IMR-90 (cell line): Measurements from ENCODE around the gene CCDC122. TPM values are rescaled to one million over a fixed set of nuclear protein-coding genes. Genes with fewer than 3 reads are reported as not detected.

Experiments
- ATAC-seq: fragments of 200-7000 bp; cut with Tn5 transposase; 2 replicates; pipeline ENCODE4 v1.9.1; 2020; ENCODE audit warnings: low read depth, mild to moderate bottlenecking, moderate library complexity
- BruUV-seq: library from RNA; stranded (reverse); fragments of 400-500 nt; replicated peaks from 2 replicates; lab custom pipeline; 2021; lab: Mats Ljungman, UMichigan
- CTCF ChIA-PET: fragments of 300-600 bp; formaldehyde crosslinking; extraction: SDS; loops from one replicate; lab custom pipeline; 2021; ENCODE audit warnings: antibody characterized with exemption; lab: Yijun Ruan, JAX
- POLR2A ChIA-PET: fragments of 300-600 bp; sonication (Branson Sonifier 250); formaldehyde crosslinking; loops from one replicate; lab custom pipeline; 2022; ENCODE audit warnings: antibody characterized with exemption; ENCODE audit not compliant: unreplicated experiment; lab: Charles Lee
- DNase-seq: peaks from one replicate; pipeline ENCODE4 v3.0.0; 2013
- H2AFZ ChIP-seq: replicated peaks from 2 replicates; pipeline ENCODE3; 2013; ENCODE audit warnings: low read length, mild to moderate bottlenecking; ENCODE audit not compliant: poor library complexity
- H2AK5ac ChIP-seq: 2 replicates; pipeline ENCODE4 v1.6.1; 2013; ENCODE audit warnings: low read depth, low read length, inconsistent platforms
- H2AK9ac ChIP-seq: replicated peaks from 2 replicates; pipeline ENCODE3; 2013; ENCODE audit warnings: mild to moderate bottlenecking, low read depth, low read length, moderate library complexity; ENCODE audit not compliant: poor library complexity
- H2BK120ac ChIP-seq: 2 replicates; pipeline ENCODE4 v1.6.1; 2013; ENCODE audit warnings: low read depth, low read length, inconsistent platforms
- H2BK15ac ChIP-seq: 3 replicates; pipeline ENCODE4 v1.6.1; 2013; ENCODE audit warnings: low read depth, low read length, inconsistent platforms
- H2BK20ac ChIP-seq: 2 replicates; pipeline ENCODE4 v1.6.1; 2013; ENCODE audit warnings: low read depth, mild to moderate bottlenecking, inconsistent platforms, low read length, moderate library complexity
- H2BK5ac ChIP-seq: 2 replicates; pipeline ENCODE4 v1.6.1; 2013; ENCODE audit warnings: mild to moderate bottlenecking, low read depth, low read length, inconsistent platforms; ENCODE audit not compliant: poor library complexity, severe bottlenecking
- H3K14ac ChIP-seq: replicated peaks from 2 replicates; pipeline ENCODE4 v1.6.1; 2013; ENCODE audit warnings: low read depth, low read length, inconsistent platforms
- H3K18ac ChIP-seq: 2 replicates; pipeline ENCODE4 v1.6.1; 2013; ENCODE audit warnings: low read depth, low read length, control low read depth
- H3K23ac ChIP-seq: 2 replicates; pipeline ENCODE4 v1.6.1; 2013; ENCODE audit warnings: low read depth, low read length, inconsistent platforms
- H3K27ac ChIP-seq: 2 replicates; pipeline ENCODE4 v1.5.1; 2013; ENCODE audit warnings: mild to moderate bottlenecking, control low read depth, low read length; ENCODE audit not compliant: insufficient read depth
- H3K27me3 ChIP-seq: 2 replicates; pipeline ENCODE4 v1.6.1; 2013; ENCODE audit warnings: low read length; ENCODE audit not compliant: control insufficient read depth, insufficient read depth
- H3K36me3 ChIP-seq: 2 replicates; pipeline ENCODE4 v1.6.1; 2013; ENCODE audit warnings: low read length, mixed read lengths; ENCODE audit not compliant: control insufficient read depth, insufficient read depth
- H3K4ac ChIP-seq: 2 replicates; pipeline ENCODE4 v1.6.1; 2013; ENCODE audit warnings: low read depth, low read length, inconsistent platforms
- H3K4me1 ChIP-seq: 2 replicates; pipeline ENCODE4 v1.6.1; 2013; ENCODE audit warnings: low read length, mixed read lengths; ENCODE audit not compliant: control insufficient read depth, insufficient read depth
- H3K4me2 ChIP-seq: 2 replicates; pipeline ENCODE4 v1.6.1; 2013; ENCODE audit warnings: low read depth, mild to moderate bottlenecking, control low read depth, low read length, moderate library complexity
- H3K4me3 ChIP-seq: 2 replicates; pipeline ENCODE4 v1.5.1; 2013; ENCODE audit warnings: low read depth, mild to moderate bottlenecking, control low read depth, low read length, moderate library complexity; ENCODE audit not compliant: insufficient read depth
- H3K56ac ChIP-seq: 2 replicates; pipeline ENCODE4 v1.6.1; 2013; ENCODE audit warnings: low read length, inconsistent platforms; ENCODE audit not compliant: insufficient read depth; ENCODE audit errors: extremely low read depth
- H3K79me1 ChIP-seq, 2 experiments: 2 replicates each; pipeline ENCODE4 v1.6.1; 2013; ENCODE audit warnings: low read length in 2 of 2, inconsistent platforms in 1 of 2, low read depth in 1 of 2
- H3K9ac ChIP-seq: 2 replicates; pipeline ENCODE4 v1.6.1; 2013; ENCODE audit warnings: low read depth, low read length, control low read depth
- H3K9me1 ChIP-seq: 2 replicates; pipeline ENCODE4 v1.6.1; 2013; ENCODE audit warnings: low read length, inconsistent platforms; ENCODE audit not compliant: insufficient read depth
- H3K9me3 ChIP-seq: 2 replicates; pipeline ENCODE4 v1.6.1; 2013; ENCODE audit warnings: low read length; ENCODE audit not compliant: control insufficient read depth, insufficient read depth
- H4K20me1 ChIP-seq: 2 replicates; pipeline ENCODE4 v1.6.1; 2013; ENCODE audit warnings: low read length, inconsistent platforms; ENCODE audit not compliant: insufficient read depth
- H4K5ac ChIP-seq: 2 replicates; pipeline ENCODE4 v1.6.1; 2013; ENCODE audit warnings: mild to moderate bottlenecking, low read depth, low read length, control low read depth
- H4K8ac ChIP-seq, 2 experiments: 2 replicates each; pipeline ENCODE4 v1.6.1; 2013; ENCODE audit warnings: low read depth in 2 of 2, low read length in 2 of 2, control low read depth in 1 of 2, inconsistent platforms in 1 of 2
- H4K91ac ChIP-seq: 2 replicates; pipeline ENCODE4 v1.6.1; 2013; ENCODE audit warnings: low read depth, low read length, inconsistent platforms; ENCODE audit not compliant: insufficient read depth
- BHLHE40 ChIP-seq: fragments of 150-350 bp; IDR thresholded peaks from 2 replicates; pipeline ENCODE4 v1.6.1; 2016; ENCODE audit warnings: mild to moderate bottlenecking, low read depth, low read length
- CHD1 ChIP-seq: IDR thresholded peaks from 2 replicates; pipeline ENCODE4 v1.6.1; 2012; ENCODE audit warnings: low read depth, low read length, improper control_type of control experiment
- MAFK ChIP-seq: IDR thresholded peaks from 2 replicates; pipeline ENCODE4 v1.6.1; 2012; ENCODE audit warnings: low read depth, low read length, improper control_type of control experiment
- MAZ ChIP-seq: IDR thresholded peaks from 2 replicates; pipeline ENCODE4 v1.6.1; 2012; ENCODE audit warnings: low read depth, mild to moderate bottlenecking, low read length, improper control_type of control experiment, moderate library complexity, borderline replicate concordance
- MXI1 ChIP-seq: IDR thresholded peaks from 2 replicates; pipeline ENCODE4 v1.6.1; 2012; ENCODE audit warnings: low read depth, mild to moderate bottlenecking, low read length, moderate library complexity, borderline replicate concordance
- NFE2L2 ChIP-seq: fragments of 150-350 bp; IDR thresholded peaks from 2 replicates; pipeline ENCODE4 v1.6.1; 2016; ENCODE audit warnings: low read depth, mild to moderate bottlenecking, low read length
- POLR2A ChIP-seq: IDR thresholded peaks from 2 replicates; pipeline ENCODE4 v1.6.1; 2012; ENCODE audit warnings: mild to moderate bottlenecking, low read depth, low read length
- RAD21 ChIP-seq: IDR thresholded peaks from 2 replicates; pipeline ENCODE4 v1.6.1; 2012; ENCODE audit warnings: low read length, improper control_type of control experiment
- RCOR1 ChIP-seq: IDR thresholded peaks from 2 replicates; pipeline ENCODE4 v1.6.1; 2012; ENCODE audit warnings: mild to moderate bottlenecking, low read length, improper control_type of control experiment; ENCODE audit not compliant: insufficient replicate concordance
- RFX5 ChIP-seq: IDR thresholded peaks from 2 replicates; pipeline ENCODE4 v1.8.0; 2012; ENCODE audit warnings: low read depth, mild to moderate bottlenecking, low read length, moderate library complexity
- SMC3 ChIP-seq: fragments of 150-350 bp; IDR thresholded peaks from 2 replicates; pipeline ENCODE4 v1.6.1; 2016; ENCODE audit warnings: low read depth, mild to moderate bottlenecking, antibody characterized with exemption, low read length, moderate library complexity
- WGBS, 2 experiments: methylation state at CpG; one replicate each; pipeline versions ENCODE4 v1.1.5 to v1.1.7; 2013; ENCODE audit warnings: missing lambda C conversion rate in 2 of 2; ENCODE audit not compliant: insufficient read length in 1 of 2; ENCODE audit errors: extremely low coverage in 2 of 2; 5-methylcytosine and 5-hydroxymethylcytosine counted together
- dilution Hi-C: fragments of 300-500 bp; cut with HindIII; formaldehyde crosslinking; loops from one replicate; pipeline ENCODE4 v1.14.3; 2018; ENCODE audit warnings: low sequenced_read_pairs; ENCODE audit not compliant: unreplicated experiment
- in situ Hi-C: fragments of 300-500 bp; cut with MboI; formaldehyde crosslinking; loops from 3 replicates; pipeline ENCODE4 v1.14.3; 2019; ENCODE audit warnings: low sequenced_read_pairs, inconsistent platforms, mixed read lengths
- intact Hi-C: fragments of 100-400 bp; cut with micrococcal nuclease; formaldehyde crosslinking; loops from 2 replicates; pipeline ENCODE4 v1.10.0; 2022
- polyA plus RNA-seq, 3 experiments: library from polyadenylated mRNA; depleted of rRNA; stranded (reverse); fragments of >200 nt; gene quantifications; 2 replicates each; pipeline ENCODE4 v1.2.3, GENCODE V29; 2012; ENCODE audit warnings: low replicate concordance in 1 of 3
- total RNA-seq: library from RNA; depleted of rRNA; stranded (reverse); fragments of >200 nt; gene quantifications from 2 replicates; pipeline ENCODE4 v1.2.3, GENCODE V29; 2012
- TF ChIP-seq, protein P1 (sequence below): fragments of 150-350 bp; IDR thresholded peaks from 2 replicates; pipeline ENCODE4 v1.6.1; 2016; ENCODE audit warnings: low read depth, mild to moderate bottlenecking, low read length, moderate library complexity, borderline replicate concordance
- TF ChIP-seq, protein P2 (sequence below): fragments of 150-350 bp; IDR thresholded peaks from 2 replicates; pipeline ENCODE4 v1.6.1; 2017; ENCODE audit warnings: mild to moderate bottlenecking, antibody characterized with exemption, low read length, low read depth
- TF ChIP-seq, protein P3 (sequence below): conservative IDR thresholded peaks from 2 replicates; pipeline ENCODE4 v1.5.1; 2012; ENCODE audit warnings: mild to moderate bottlenecking, low read depth, low read length, improper control_type of control experiment

The CCDC122 gene
- total and polyA plus RNA-seq, 2 of the 4 experiments (the other 2 are of a cell fraction) = 0.70 to 0.72 TPM

DNA sequence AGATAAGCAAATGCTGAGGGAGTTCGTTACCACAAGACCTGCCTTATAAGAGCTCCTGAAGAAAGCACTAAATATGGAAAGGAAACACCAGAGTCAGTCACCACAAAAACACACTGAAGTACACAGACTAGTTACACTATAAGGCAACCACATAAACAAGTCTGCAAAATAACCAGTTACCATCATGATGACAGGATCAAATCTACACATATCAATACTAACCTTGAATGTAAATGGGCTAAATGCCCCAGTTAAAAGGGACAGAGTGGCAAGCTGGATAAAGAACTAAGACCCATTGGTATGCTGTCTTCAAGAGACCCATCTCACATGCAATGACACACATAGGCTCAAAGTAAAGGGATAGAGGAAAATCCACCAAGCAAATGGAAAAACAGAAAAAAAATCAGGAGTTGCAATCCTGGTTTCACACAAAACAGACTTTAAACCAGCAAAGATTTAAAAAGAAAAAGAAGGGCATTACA is 26.6 kb downstream of the CCDC122 start:
- no peak overlapping the region for H3K23ac ChIP-seq

More for the DNA sequence above, 26.6 kb downstream of the CCDC122 start:
- Histone ChIP-seq H4K91ac (no peak overlapping the region), H2BK15ac (no peak overlapping the region), H3K79me1 (no peaks in the 10 kb centered on the region), H3K9ac (no peak overlapping the region), H3K4me3 (no peak overlapping the region), H2BK5ac (no peak overlapping the region), H3K27ac (no peak overlapping the region), H2BK20ac (no peak overlapping the region), H4K8ac (no peak overlapping the region), H3K9me1 (no peaks in the 10 kb centered on the region), H2AK9ac (no peak overlapping the region), H4K5ac (no peak overlapping the region), H3K56ac (no peak overlapping the region), H2AK5ac (no peak overlapping the region), H3K4me2 (no peak overlapping the region), H3K27me3 (no peaks in the 10 kb centered on the region), H3K4ac (no peak overlapping the region), H2AFZ (no peak overlapping the region), H3K9me3 (peaks cover 21% of the 10 kb centered on the region), H3K4me1 (0 out of 2 replicates have a peak, but pooled peaks cover 1% of the 10 kb centered on the region), H3K36me3 (peaks cover 5% of the 10 kb centered on the region; the same call in 1 of the 2 replicates), H3K18ac (no peak overlapping the region), H2BK120ac (no peak overlapping the region), H3K14ac (no peak overlapping the region), H4K20me1 (no peaks in the 10 kb centered on the region)
- BruUV-seq = no TSS peak
- POLR2A ChIA-PET = no interaction called here
- CTCF ChIA-PET = no interaction called here
- TF ChIP-seq NFE2L2 (no peak), POLR2A (no peak), BHLHE40 (no peak), MAFK (no peak), SMC3 (no peak), RCOR1 (no peak), CHD1 (no peak), RFX5 (no peak), RAD21 (no peak), MAZ (no peak), MXI1 (no peak)
- TF ChIP-seq, protein P1, sequence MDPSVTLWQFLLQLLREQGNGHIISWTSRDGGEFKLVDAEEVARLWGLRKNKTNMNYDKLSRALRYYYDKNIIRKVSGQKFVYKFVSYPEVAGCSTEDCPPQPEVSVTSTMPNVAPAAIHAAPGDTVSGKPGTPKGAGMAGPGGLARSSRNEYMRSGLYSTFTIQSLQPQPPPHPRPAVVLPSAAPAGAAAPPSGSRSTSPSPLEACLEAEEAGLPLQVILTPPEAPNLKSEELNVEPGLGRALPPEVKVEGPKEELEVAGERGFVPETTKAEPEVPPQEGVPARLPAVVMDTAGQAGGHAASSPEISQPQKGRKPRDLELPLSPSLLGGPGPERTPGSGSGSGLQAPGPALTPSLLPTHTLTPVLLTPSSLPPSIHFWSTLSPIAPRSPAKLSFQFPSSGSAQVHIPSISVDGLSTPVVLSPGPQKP = no peak
- TF ChIP-seq, protein P2, sequence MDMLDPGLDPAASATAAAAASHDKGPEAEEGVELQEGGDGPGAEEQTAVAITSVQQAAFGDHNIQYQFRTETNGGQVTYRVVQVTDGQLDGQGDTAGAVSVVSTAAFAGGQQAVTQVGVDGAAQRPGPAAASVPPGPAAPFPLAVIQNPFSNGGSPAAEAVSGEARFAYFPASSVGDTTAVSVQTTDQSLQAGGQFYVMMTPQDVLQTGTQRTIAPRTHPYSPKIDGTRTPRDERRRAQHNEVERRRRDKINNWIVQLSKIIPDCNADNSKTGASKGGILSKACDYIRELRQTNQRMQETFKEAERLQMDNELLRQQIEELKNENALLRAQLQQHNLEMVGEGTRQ = no peak
- TF ChIP-seq, protein P3, sequence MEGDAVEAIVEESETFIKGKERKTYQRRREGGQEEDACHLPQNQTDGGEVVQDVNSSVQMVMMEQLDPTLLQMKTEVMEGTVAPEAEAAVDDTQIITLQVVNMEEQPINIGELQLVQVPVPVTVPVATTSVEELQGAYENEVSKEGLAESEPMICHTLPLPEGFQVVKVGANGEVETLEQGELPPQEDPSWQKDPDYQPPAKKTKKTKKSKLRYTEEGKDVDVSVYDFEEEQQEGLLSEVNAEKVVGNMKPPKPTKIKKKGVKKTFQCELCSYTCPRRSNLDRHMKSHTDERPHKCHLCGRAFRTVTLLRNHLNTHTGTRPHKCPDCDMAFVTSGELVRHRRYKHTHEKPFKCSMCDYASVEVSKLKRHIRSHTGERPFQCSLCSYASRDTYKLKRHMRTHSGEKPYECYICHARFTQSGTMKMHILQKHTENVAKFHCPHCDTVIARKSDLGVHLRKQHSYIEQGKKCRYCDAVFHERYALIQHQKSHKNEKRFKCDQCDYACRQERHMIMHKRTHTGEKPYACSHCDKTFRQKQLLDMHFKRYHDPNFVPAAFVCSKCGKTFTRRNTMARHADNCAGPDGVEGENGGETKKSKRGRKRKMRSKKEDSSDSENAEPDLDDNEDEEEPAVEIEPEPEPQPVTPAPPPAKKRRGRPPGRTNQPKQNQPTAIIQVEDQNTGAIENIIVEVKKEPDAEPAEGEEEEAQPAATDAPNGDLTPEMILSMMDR = no peak
- WGBS, 2 experiments = no CpG with 5 or more reads among the region's 1 CpG
- intact Hi-C loops = no loop called here
- no peak for ATAC-seq
- dilution Hi-C loops = no loop called here
- in situ Hi-C loops = no loop called here
- no peak for DNase-seq
